HG03095 (cell line): ENCODE measurements around the gene SUB1.
"Not testable (repeated sequence)": the region's sequence is repeated elsewhere in the genome, so short reads cannot be mapped to it uniquely, and the experiment has no call there.

Experiments
- ATAC-seq: cut with Tn5 transposase; IDR thresholded peaks from one replicate; pipeline ENCODE4 v1.9.1; 2021; ENCODE audit warnings: moderate library complexity; ENCODE audit not compliant: unreplicated experiment

The SUB1 gene

GRCh38 chr5:32585446-32586275 lies at the start of gene SUB1:
Gene SUB1 (plus strand): TSS chr5:32585557. CDS start chr5:32588513, 2,956 bp downstream.
- peak; percentile 44 for ATAC-seq

DNA sequence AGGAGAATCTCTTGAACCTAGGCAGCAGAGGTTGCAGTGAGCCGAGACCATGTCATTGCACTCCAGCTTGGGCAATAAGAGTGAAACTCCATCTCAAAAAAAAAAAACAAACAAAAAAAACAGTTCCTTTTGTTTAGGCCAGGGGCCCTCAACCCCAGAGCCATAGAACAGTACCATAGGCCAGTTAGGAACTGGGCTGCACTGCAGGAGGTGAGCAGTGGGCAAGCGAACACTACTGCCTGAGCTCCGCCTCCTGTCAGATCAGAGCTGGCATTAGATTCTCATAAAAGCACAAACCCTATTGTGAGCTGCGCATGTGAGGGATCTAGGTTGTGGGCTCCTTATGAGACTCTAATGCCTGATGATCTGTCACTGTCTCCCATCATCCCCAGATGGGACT lies 49.1 kb upstream of the SUB1 start:
- no peak for ATAC-seq

DNA sequence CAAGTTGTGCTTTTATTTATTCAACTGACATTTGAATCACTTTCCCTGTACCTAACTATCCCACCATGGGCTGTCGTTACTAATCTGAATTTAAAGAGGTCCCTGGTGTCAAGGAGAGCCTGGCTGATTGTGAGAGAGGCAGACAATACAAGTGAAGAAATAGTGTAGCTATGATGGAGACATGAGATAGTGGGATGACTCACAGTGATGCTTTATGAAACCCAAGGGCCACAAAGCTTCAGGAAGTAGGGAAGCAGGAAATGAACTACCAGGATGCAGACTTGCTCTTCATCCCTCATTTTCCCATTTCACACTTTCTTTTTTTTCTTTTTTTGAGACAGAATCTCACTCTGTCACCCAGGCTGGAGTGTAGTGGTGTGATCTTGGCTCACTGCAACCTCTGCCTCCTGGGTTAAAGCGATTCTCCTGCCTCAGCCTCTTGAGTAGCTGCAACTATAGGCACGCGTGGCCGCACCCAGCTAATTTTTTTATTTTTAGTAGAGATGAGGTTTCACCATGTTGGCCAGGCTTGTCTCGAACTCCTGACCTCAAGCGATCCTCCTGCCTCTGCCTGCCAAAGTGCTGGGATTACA lies 47.8 kb upstream of the SUB1 start:
- peak; percentile 2 for ATAC-seq

DNA sequence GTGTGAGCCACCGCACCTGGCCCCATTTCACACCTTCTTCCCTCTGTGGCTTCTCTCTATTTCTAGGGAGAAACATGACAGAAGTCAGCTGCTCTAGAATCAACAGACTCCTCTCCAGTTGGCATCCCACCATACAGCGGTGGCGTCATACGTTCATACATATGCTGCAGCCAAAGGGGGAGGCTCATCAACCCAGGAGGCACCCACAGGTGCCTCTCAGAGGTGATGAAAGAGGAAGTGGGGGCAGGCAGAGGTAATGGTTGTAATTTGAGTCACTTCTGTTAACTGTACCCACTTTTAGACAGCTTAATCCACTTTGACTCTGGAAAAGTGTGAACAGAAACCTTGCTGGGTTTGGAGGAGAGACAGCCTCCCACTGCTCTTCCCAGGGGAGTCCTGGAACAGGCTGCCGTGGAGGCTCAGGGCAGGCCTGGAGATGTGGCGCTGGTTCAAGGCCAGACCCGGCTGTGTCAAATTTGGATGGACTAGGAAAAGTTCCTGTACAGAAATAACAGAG lies 47.3 kb upstream of the SUB1 start:
- peak; percentile 67 for ATAC-seq

- ATAC-seq, result no peak
Measured at GRCh38 chr5:32539981-32540845, 45.1 kb upstream of the SUB1 start.

DNA sequence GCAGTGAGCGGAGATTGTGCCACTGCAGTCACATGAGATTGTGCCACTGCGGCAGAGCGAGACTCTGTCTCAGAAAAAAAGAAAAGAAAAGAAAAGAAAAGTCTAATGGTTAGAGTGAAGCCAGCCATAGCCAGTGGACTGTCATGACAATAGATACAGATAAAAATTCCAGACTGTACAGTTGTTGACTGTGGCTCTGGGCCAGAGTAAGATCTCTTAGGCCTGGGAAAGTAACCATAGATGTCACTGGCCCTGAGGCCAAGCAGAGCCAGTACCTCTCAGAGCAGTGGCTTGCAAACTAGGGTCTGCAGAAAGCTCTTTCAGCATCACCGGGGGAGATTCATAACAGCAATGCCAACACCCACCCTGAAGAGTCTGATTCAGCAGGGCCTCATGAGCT lies 44.1 kb upstream of the SUB1 start:
- ATAC-seq, result no peak

DNA sequence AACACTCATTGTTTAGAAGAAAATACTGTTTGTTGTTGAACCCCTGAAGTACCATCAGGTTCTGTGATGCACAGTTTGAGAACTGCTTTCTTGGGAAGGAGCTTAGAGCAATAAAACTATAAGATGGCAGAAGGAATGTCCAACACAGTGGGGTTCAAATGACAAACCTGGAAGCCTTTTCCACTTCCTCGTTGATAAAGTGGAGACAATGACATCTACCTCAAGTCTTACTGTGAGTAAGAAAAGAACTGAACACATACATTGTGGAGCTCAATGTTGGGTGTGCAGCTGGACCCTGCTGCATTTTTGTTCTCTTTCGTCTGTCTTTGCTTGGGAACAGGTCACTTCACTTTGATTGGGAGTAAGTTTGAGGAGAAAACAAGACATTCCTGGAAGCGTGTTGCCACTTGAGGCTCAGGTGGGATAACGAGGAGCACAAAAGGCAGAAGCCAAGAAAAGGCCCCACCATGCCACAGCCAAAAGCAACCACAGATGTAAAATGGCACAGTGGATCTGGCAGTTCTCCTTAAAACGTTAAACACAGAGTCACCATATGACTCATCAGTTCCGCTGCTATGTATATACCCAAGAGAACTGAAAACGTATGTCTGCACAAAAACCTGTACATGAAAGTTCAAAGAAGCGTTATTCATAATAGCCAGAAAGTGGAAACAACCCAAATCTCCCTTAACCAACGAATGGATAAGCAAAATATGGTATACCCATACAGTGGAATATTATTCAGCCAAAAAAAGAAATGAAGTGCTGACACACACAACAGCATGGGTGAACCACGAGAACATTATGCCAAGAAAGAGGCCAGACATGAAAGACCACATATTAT lies 42.9 kb upstream of the SUB1 start:
- peak; percentile 72 for ATAC-seq

- ATAC-seq, result no peak
Measured at GRCh38 chr5:32543291-32543690, 42.1 kb upstream of the SUB1 start.

DNA sequence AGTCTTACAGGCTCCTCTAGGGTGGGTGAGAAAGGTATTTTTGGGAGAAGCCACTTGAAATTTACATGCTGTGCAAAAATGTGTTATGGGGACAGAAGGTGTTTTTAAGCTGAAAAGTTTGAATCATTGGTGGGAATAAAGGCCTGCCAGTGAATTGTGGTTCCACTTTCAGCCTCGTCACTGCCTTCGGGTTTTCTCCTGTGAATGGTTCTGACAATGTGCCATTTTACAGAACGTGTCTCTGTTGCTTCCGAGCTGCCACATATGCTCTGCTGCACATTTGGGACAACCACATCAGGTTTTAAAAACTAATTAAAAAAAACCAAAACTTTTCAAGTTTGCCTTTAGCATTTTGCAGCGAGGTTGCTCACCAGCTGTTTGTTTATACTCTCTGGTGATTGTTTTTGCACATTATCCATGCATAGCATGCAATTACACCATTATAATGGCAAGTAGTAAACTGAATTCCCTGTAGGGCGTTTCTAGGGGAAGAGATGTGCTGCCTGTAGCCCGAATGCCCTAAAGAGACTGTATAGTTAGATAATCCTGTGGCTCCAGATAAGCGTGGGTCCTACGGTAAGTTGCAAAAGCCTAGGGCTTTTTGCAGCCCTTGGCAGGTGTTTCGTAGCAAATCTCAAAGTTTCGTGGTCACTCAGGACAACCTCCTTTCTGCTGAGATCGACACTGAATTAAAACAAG lies 40.1 kb upstream of the SUB1 start:
- no peak for ATAC-seq

- no peak for ATAC-seq
Measured at GRCh38 chr5:32551194-32551593, 34.2 kb upstream of the SUB1 start.

DNA sequence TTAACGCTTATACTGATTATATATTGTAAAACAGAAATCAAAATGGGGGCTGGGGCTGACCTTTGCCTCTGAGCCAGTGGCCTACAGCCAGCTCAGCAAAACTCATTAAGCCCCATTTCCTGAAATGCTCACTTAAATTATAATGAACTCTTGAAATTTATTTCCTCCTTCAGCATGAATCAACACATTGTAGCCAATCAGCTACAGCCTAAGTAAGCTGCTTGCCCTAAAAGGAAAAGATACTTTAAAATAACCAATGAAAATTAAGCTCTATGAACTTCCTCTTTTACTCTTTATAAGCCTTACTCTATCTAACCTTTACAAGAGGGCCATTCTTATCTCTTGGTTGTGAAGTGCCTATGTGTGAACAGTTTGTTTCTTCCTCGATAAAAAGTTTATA lies 33.5 kb upstream of the SUB1 start:
- ATAC-seq, result no peak

GRCh38 chr5:32552491-32552890 lies 32.9 kb upstream of the SUB1 start:
- not testable (repeated sequence) for ATAC-seq

- no peak for ATAC-seq
Measured at GRCh38 chr5:32552936-32553335, 32.4 kb upstream of the SUB1 start.

DNA sequence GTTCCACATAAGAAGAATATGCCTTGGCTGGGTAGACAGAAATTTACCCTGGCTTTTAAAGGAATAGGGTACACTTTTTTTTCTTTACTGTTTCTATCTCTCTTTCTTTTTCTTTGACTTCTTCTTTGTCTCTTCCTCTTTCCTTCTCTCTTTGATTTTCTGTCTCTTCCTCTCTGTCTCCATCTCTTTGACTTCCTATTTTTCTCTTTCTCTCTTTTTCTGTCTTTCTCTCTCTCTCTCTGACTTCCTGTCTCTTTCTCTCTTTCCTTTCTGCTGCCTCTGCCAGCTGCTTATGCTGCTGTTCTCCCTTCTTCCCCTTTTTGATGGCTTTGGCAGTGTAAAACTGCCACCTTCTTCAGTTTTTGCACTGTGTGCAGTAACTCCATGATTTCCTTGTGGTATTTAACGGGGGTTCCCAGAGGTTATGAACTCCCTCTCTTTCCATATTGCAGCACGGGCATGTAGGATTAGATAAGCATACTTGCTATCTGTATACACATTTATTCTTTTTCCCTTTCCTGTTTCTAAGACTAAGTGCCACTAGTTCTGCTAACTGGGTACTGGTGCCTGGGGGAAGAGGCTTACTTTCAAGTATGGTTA lies 31.1 kb upstream of the SUB1 start:
- ATAC-seq, result not testable (repeated sequence)

DNA sequence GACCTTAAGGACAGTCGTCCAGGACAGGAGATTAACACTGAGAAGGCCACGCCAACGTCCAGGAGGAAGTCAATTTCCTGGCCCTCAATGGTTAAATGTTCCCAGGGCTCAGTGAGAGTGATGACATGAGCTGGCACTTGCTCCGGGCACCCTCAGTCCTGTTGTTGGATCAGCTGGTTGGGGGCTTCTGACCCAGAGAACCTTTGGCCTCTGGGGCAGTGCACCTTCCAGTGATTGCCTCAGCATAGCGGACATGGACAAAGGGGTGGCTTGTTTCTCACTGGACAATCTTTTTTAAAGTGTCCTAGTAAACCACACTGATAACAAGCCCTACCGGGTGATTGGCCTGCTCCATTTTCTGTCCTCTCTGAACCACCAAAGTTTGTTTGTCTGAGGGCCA lies 28.8 kb upstream of the SUB1 start:
- ATAC-seq, result not testable (repeated sequence)

DNA sequence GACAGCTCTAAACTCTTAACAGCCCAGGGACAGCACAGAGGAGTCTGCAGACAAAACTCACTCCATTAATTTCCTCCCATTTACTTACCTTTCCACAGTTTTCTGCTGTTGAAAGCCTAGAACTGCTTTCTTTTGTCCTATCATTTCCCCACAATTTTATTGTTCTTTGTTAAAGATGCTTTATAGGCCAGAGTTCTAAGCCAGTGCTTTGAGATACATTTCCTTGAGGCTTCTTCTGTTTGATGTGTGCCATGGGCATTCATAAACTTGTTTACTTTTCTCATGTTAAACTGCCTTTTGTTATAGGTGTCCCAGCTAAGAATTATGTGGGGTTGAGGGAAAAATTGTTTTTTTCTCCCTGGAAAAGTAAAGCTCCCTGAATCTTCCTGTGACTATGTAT lies 25.9 kb upstream of the SUB1 start:
- no peak for ATAC-seq

DNA sequence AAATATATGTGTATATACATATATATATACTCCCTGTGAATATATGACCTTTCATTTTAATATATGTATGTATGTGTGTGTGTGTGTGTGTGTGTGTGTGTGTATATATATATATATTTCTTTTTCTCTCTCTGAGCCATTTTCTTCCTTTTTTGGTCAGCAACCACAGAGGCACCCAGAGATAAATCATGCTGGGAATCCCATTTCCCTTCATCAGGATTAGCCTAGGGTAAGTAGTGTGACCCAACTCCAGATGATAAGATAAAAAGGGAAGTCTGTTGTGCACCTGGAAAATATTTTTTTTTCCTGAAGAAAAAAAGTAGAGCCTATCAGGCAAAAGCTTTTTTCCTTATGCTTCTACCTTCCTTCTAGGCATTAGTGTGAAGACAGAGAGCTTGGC lies 25.4 kb upstream of the SUB1 start:
- ATAC-seq, result no peak

GRCh38 chr5:32562056-32562455 lies 23.3 kb upstream of the SUB1 start:
- no peak for ATAC-seq

- no peak for ATAC-seq
Measured at GRCh38 chr5:32562843-32563242, 22.5 kb upstream of the SUB1 start.
